ENCODE results near the gene BATF3.
"Not testable (repeated sequence)": the region's sequence is repeated elsewhere in the genome, so short reads cannot be mapped to it uniquely, and the experiment has no call there.

Gene BATF3

DNA sequence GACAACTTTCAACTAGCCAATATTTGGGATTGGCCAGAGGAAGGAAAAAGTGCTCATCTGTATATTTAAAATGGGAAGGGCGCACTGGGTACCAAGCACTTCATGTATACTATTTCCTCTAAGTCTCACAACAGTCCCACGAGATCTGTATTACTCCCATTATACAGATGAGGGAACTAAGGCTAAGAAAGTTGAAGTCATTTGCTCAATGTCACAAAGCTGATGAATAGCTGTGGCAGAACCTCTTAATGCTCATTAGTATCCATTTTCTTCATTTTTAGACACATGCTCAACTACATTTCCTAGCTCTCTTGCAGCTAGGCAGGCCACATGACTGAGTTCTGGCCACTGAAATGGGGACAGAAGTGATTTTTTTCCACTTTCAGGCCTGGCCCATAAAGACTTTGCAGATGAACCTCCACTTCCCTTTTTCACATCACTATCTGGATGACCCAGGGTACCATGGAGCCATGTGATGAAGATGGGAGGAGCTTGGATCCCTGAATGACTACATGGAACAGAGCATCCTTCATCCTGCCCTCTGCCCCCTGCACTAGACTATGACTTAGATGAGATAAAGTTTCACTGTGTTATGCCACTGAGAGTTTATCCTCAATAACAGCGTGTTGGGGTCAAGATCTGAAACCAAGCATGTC is 59.3 kb downstream of the BATF3 start:
- no peak overlapping the region for H3K4me3 ChIP-seq (replicated peaks; ENCODE audit: low read depth, low read length)
- TF ChIP-seq CTCF (IDR thresholded peaks at IDR 0.05; ENCODE audit: low read length, missing control alignments) = no peak
- DNase-seq (ENCODE audit: low read depth) = no peak

GRCh38 chr1:212639524-212639923 is 60.1 kb downstream of the BATF3 start:
- DNase-seq (ENCODE audit: low read depth); H3K4me3 ChIP-seq (replicated peaks; ENCODE audit: low read depth, low read length): not testable (repeated sequence)

DNA sequence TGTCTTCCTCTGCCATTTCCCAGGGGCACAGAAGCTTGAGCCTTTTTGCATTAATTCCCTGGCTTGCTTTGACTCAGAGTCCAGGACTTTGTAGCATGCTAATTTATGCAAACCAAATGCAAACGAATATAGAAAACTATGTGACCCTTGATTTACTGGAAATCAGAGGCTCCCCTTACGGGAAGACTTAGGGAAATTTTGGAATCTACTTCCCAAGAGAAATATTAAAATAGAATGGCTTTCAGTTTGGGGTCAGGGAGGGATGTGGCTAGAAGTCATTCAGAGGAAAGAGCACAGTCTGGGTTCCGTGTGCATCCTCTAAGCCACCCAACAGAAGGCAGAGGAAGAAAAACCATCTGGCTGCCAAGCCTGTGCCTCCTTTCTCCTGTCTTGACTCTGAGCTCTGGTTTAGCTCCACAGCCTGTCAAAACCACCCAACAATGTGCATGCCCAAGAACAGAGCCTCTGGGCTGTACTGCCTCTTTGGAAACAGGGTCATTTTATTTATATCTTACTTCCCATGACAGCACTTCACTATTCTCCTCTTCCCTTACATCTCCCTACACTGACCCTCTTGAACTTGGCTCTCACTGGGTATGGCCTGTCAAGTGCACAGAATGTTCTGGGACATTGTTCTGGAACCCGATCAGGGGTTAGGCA is 61.0 kb downstream of the BATF3 start:
- no peak for TF ChIP-seq CTCF (IDR thresholded peaks at IDR 0.05; ENCODE audit: low read length, missing control alignments)
- H3K4me3 ChIP-seq (replicated peaks; ENCODE audit: low read depth, low read length) = no peak overlapping the region
- peak; percentile 42 for DNase-seq (ENCODE audit: low read depth)

GRCh38 chr1:212637902-212638301 is 61.7 kb downstream of the BATF3 start:
- no peak for TF ChIP-seq CTCF (IDR thresholded peaks at IDR 0.05; ENCODE audit: low read length, missing control alignments)
- DNase-seq (ENCODE audit: low read depth) = no peak
- H3K4me3 ChIP-seq (replicated peaks; ENCODE audit: low read depth, low read length) = no peak overlapping the region

All from fibroblast of pulmonary artery (primary cell).